Neural progenitor cell (in vitro differentiated cells): ENCODE measurements around the gene SLC41A1. TPM values are rescaled to one million over a fixed set of nuclear protein-coding genes. Genes with fewer than 3 reads are reported as not detected.

ENCODE experiments used
- DNase-seq: peaks from one replicate; pipeline ENCODE4 v3.0.0-alpha.2; 2016; ENCODE audit warnings: low spot score
- H2AFZ ChIP-seq: fragments of 200-600 bp; sonication (generic); replicated peaks from 2 replicates; pipeline ENCODE4 v1.6.1; 2016; ENCODE audit warnings: antibody characterized with exemption
- H3F3A ChIP-seq: fragments of 200-600 bp; sonication (generic); 2 replicates; pipeline ENCODE4 v1.6.1; 2016; ENCODE audit warnings: antibody characterized with exemption, low read depth
- H3K27ac ChIP-seq: fragments of 200-600 bp; sonication (generic); 2 replicates; pipeline ENCODE4 v1.5.1; 2016; ENCODE audit warnings: mild to moderate bottlenecking
- H3K27me3 ChIP-seq: fragments of 200-600 bp; sonication (generic); 2 replicates; pipeline ENCODE4 v1.6.1; 2016; ENCODE audit warnings: mild to moderate bottlenecking, moderate library complexity
- H3K36me3 ChIP-seq: fragments of 200-600 bp; sonication (generic); 2 replicates; pipeline ENCODE4 v1.5.1; 2016
- H3K4me1 ChIP-seq: fragments of 200-600 bp; sonication (generic); 2 replicates; pipeline ENCODE4 v1.6.1; 2016; ENCODE audit warnings: mixed run types
- H3K4me2 ChIP-seq: fragments of 200-600 bp; sonication (generic); 2 replicates; pipeline ENCODE4 v1.6.1; 2016
- H3K4me3 ChIP-seq: fragments of 200-600 bp; sonication (generic); 2 replicates; pipeline ENCODE4 v1.5.1; 2016
- H3K79me2 ChIP-seq: fragments of 200-600 bp; sonication (generic); 2 replicates; pipeline ENCODE4 v1.6.1; 2016; ENCODE audit warnings: low read depth
- H3K9ac ChIP-seq: fragments of 200-600 bp; sonication (generic); 2 replicates; pipeline ENCODE4 v1.6.1; 2016
- H3K9me3 ChIP-seq: fragments of 200-600 bp; sonication (generic); 2 replicates; pipeline ENCODE4 v1.5.1; 2016; ENCODE audit warnings: low read depth
- H4K20me1 ChIP-seq: fragments of 200-600 bp; sonication (generic); 2 replicates; pipeline ENCODE4 v1.6.1; 2016; ENCODE audit warnings: low read depth
- H3K27ac Mint-ChIP-seq: 3 replicates; pipeline ENCODE4 v1.8.0; 2021; ENCODE audit warnings: mixed read lengths
- H3K27me3 Mint-ChIP-seq: 2 replicates; pipeline ENCODE4 v1.8.0; 2022; ENCODE audit warnings: low read depth, mild to moderate bottlenecking, inconsistent platforms, moderate library complexity, mixed read lengths; ENCODE audit not compliant: insufficient read depth
- H3K36me3 Mint-ChIP-seq: 3 replicates; pipeline ENCODE4 v1.8.0; 2021; ENCODE audit warnings: mixed read lengths
- H3K4me1 Mint-ChIP-seq: 3 replicates; pipeline ENCODE4 v1.8.0; 2021; ENCODE audit warnings: mixed read lengths
- H3K4me3 Mint-ChIP-seq: 3 replicates; pipeline ENCODE4 v1.8.0; 2021; ENCODE audit warnings: mild to moderate bottlenecking, moderate library complexity, mixed read lengths
- H3K9me3 Mint-ChIP-seq: 3 replicates; pipeline ENCODE4 v1.8.0; 2020; ENCODE audit warnings: mixed read lengths
- CTCF ChIP-seq: fragments of 200-600 bp; sonication (generic); IDR thresholded peaks from 2 replicates; pipeline ENCODE4 v1.5.1; 2017; ENCODE audit warnings: antibody characterized with exemption, mild to moderate bottlenecking
- EZH2 ChIP-seq: fragments of 200-600 bp; sonication (generic); IDR thresholded peaks from 2 replicates; pipeline ENCODE4 v1.6.1; 2017; ENCODE audit warnings: antibody characterized with exemption, mild to moderate bottlenecking, moderate library complexity
- EZH2phosphoT487 ChIP-seq: fragments of 200-600 bp; sonication (generic); IDR thresholded peaks from 2 replicates; pipeline ENCODE4 v1.6.1; 2017; ENCODE audit warnings: antibody characterized with exemption
- total RNA-seq: library from RNA; depleted of rRNA; stranded (reverse); fragments of >200 nt; gene quantifications from 2 replicates; pipeline ENCODE4 v1.2.3, GENCODE V29; 2015; ENCODE audit warnings: low replicate concordance

SLC41A1 gene
- total RNA-seq, 1 donor from 2014 or later: 10.4 TPM

- H2AFZ ChIP-seq: no peak overlapping the region
- H3K36me3 ChIP-seq: no peaks in the 10 kb centered on the region
- Mint-ChIP-seq H3K4me3 (no peak overlapping the region), H3K27ac (no peak overlapping the region), H3K27me3 (peaks cover 2% of the 10 kb centered on the region), H3K9me3 (no peaks in the 10 kb centered on the region), H3K36me3 (peaks cover 5% of the 10 kb centered on the region), H3K4me1 (peaks cover 12% of the 10 kb centered on the region)
- no peak overlapping the region for H3K4me3 ChIP-seq
- no peaks in the 10 kb centered on the region for H3K79me2 ChIP-seq
- peaks cover 11% of the 10 kb centered on the region for H3K4me1 ChIP-seq
- H3K9me3 ChIP-seq: no peaks in the 10 kb centered on the region
- no peak for TF ChIP-seq CTCF
- no peak for TF ChIP-seq EZH2
- no peak for TF ChIP-seq EZH2phosphoT487
- H4K20me1 ChIP-seq: no peaks in the 10 kb centered on the region
- DNase-seq: peak; percentile 16
- H3K27ac ChIP-seq: no peak overlapping the region
- H3F3A ChIP-seq: no peaks in the 10 kb centered on the region
- H3K27me3 ChIP-seq: no peaks in the 10 kb centered on the region
- H3K9ac ChIP-seq: no peak overlapping the region
- H3K4me2 ChIP-seq: no peak overlapping the region
Measured at GRCh38 chr1:205840146-205840923, 27.3 kb upstream of the SLC41A1 start.

GRCh38 chr1:205837382-205837970, 24.5 kb upstream of the SLC41A1 start:
- Mint-ChIP-seq H3K36me3 (peaks cover 5% of the 10 kb centered on the region), H3K9me3 (no peaks in the 10 kb centered on the region), H3K27me3 (peaks cover 2% of the 10 kb centered on the region), H3K4me3 (no peak overlapping the region), H3K27ac (no peak overlapping the region), H3K4me1 (peaks cover 12% of the 10 kb centered on the region)
- Histone ChIP-seq H2AFZ (no peak overlapping the region), H3K27ac (no peak overlapping the region), H3K4me1 (peaks cover 11% of the 10 kb centered on the region), H3K36me3 (no peaks in the 10 kb centered on the region), H3K79me2 (no peaks in the 10 kb centered on the region), H4K20me1 (no peaks in the 10 kb centered on the region), H3K4me3 (no peak overlapping the region), H3K9me3 (no peaks in the 10 kb centered on the region), H3F3A (no peaks in the 10 kb centered on the region), H3K27me3 (no peaks in the 10 kb centered on the region), H3K9ac (no peak overlapping the region), H3K4me2 (no peak overlapping the region)
- TF ChIP-seq EZH2phosphoT487 (no peak), EZH2 (no peak)
- DNase-seq: no peak

GRCh38 chr1:205834751-205835150, 21.8 kb upstream of the SLC41A1 start:
- Histone ChIP-seq H3K9ac (no peak overlapping the region), H3K36me3 (no peaks in the 10 kb centered on the region), H4K20me1 (no peaks in the 10 kb centered on the region), H3K4me2 (no peak overlapping the region), H3K27ac (no peak overlapping the region), H3K27me3 (no peaks in the 10 kb centered on the region), H3F3A (no peaks in the 10 kb centered on the region), H3K79me2 (no peaks in the 10 kb centered on the region), H2AFZ (no peak overlapping the region), H3K9me3 (no peaks in the 10 kb centered on the region), H3K4me3 (no peak overlapping the region), H3K4me1 (no peaks in the 10 kb centered on the region)
- Mint-ChIP-seq H3K36me3 (peaks cover 9% of the 10 kb centered on the region), H3K4me3 (no peak overlapping the region), H3K27ac (no peak overlapping the region), H3K4me1 (no peaks in the 10 kb centered on the region), H3K27me3 (peaks cover 2% of the 10 kb centered on the region), H3K9me3 (peaks cover 3% of the 10 kb centered on the region)
- TF ChIP-seq EZH2phosphoT487: no peak
- DNase-seq: no peak

- Mint-ChIP-seq H3K4me1 (peaks cover 10% of the 10 kb centered on the region), H3K27me3 (no peaks in the 10 kb centered on the region), H3K4me3 (no peak overlapping the region), H3K36me3 (peaks cover 5% of the 10 kb centered on the region), H3K27ac (no peak overlapping the region), H3K9me3 (peaks cover 3% of the 10 kb centered on the region)
- Histone ChIP-seq H3K9ac (no peak overlapping the region), H4K20me1 (peaks cover 3% of the 10 kb centered on the region), H2AFZ (no peak overlapping the region), H3F3A (no peaks in the 10 kb centered on the region), H3K36me3 (no peaks in the 10 kb centered on the region), H3K9me3 (no peaks in the 10 kb centered on the region), H3K27me3 (no peaks in the 10 kb centered on the region), H3K4me2 (no peak overlapping the region), H3K4me3 (no peak overlapping the region), H3K4me1 (peaks cover 8% of the 10 kb centered on the region), H3K79me2 (no peaks in the 10 kb centered on the region), H3K27ac (no peak overlapping the region)
- TF ChIP-seq CTCF: no peak
- no peak for TF ChIP-seq EZH2phosphoT487
- TF ChIP-seq EZH2: no peak
- DNase-seq: no peak
Measured at GRCh38 chr1:205832326-205832751, 19.3 kb upstream of the SLC41A1 start.
